ENCODE measurements around the gene GYS2.

Gene GYS2

DNA sequence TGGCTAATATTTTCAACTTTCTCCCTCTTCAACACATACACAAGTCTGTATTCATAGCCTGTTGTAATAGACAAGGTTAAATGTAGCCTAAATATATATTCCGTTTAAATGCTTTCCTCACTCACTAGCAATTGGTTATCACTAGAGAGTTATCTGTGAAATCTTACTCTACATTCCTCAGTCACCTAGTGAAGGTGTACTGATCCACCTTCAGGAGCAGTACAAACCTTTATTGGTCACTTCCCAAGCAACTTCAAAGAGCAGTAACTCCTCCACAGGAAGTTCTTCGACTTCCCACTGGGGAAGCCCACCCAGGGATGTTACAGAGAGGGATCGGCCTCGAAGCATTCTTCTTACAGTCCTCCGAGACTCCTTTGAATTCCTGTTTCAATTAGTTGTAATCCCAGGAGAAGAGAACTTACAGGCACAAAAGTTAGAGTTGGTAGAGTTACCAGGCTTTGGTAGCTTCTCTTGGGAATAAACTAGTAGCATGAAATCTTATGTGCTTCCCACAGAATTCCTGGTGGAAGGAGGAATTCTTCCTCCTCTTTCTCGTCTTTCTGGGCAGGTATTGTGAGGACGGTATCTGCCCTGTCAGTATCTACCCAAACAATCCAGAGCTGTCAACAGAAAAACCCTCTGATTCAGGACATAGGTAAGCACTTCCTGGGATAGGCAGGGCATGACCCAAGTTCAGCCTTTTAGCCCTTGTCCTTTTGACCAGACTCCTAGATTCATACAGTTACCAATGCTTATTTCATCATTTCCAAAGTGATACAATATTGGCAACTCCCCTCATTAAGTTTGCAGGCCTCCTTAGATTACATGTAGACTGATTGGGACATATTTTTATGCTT lies at the start of gene GYS2:
Gene GYS2, minus strand, starts transcription at position 603 of the 857 bp plus-strand sequence. Its CDS starts 255 bp downstream, at position 348.
- Histone ChIP-seq H3K36me3 (ENCODE audit: low read length) (no peaks in the 10 kb centered on the region), H4K20me1 (ENCODE audit: low read depth, low read length) (no peaks in the 10 kb centered on the region), H2AFZ (ENCODE audit: low read depth, low read length, severe bottlenecking) (no peak within 1 kb of the TSS), H3K27ac (ENCODE audit: low read depth, low read length) (no peak within 1 kb of the TSS), H3K27me3 (ENCODE audit: low read length) (no peaks in the 10 kb centered on the region), H3K9me2 (replicated peaks; ENCODE audit: insufficient read depth, low read length) (no peaks in the 10 kb centered on the region), H3F3A (ENCODE audit: insufficient read depth) (no peaks in the 10 kb centered on the region), H3K9me3 (ENCODE audit: insufficient read depth, low read length) (no peaks in the 10 kb centered on the region), H3K4me3 (ENCODE audit: insufficient read depth, low read length, poor library complexity, severe bottlenecking) (no peak within 1 kb of the TSS), H3K4me2 (ENCODE audit: low read depth, low read length, poor library complexity, severe bottlenecking) (no peak within 1 kb of the TSS), H3K79me2 (ENCODE audit: insufficient read depth, low read length) (no peaks in the 10 kb centered on the region), H3K9ac (ENCODE audit: low read length) (no peak within 1 kb of the TSS)
- TF ChIP-seq, protein P1, sequence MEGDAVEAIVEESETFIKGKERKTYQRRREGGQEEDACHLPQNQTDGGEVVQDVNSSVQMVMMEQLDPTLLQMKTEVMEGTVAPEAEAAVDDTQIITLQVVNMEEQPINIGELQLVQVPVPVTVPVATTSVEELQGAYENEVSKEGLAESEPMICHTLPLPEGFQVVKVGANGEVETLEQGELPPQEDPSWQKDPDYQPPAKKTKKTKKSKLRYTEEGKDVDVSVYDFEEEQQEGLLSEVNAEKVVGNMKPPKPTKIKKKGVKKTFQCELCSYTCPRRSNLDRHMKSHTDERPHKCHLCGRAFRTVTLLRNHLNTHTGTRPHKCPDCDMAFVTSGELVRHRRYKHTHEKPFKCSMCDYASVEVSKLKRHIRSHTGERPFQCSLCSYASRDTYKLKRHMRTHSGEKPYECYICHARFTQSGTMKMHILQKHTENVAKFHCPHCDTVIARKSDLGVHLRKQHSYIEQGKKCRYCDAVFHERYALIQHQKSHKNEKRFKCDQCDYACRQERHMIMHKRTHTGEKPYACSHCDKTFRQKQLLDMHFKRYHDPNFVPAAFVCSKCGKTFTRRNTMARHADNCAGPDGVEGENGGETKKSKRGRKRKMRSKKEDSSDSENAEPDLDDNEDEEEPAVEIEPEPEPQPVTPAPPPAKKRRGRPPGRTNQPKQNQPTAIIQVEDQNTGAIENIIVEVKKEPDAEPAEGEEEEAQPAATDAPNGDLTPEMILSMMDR (IDR thresholded peaks at IDR 0.05; ENCODE audit: insufficient read depth, low read length, poor library complexity, severe bottlenecking): no peak
- TF ChIP-seq EZH2phosphoT487 (conservative IDR thresholded peaks at IDR 0.05; ENCODE audit: low read length): no peak

DNA sequence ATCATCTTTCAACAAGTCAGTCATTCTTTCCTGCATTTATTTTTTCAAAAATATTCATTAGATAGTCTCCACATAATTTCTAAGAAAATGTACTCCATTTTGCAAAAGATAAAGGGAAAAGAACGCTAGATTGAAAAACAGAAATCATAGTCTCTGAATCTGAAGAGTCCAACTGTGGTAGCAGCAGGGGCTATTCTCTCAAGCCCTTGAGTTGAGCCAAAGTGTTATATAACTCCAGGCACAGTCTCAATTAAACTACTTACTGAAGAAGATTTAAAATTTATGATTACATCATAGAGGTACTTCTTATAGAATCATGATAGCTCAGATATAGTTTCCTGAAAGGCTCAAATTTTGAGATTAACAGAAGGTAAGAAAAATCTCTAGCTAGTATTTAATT lies 47.2 kb upstream of the GYS2 start:
- H3K4me3 ChIP-seq (ENCODE audit: insufficient read depth, low read length, poor library complexity, severe bottlenecking): no peak overlapping the region
- H3K27ac ChIP-seq (ENCODE audit: low read depth, low read length): no peak overlapping the region
- H3K79me2 ChIP-seq (ENCODE audit: insufficient read depth, low read length): peaks cover 73% of the 10 kb centered on the region
- H3K4me2 ChIP-seq (ENCODE audit: low read depth, low read length, poor library complexity, severe bottlenecking): no peak overlapping the region
- H2AFZ ChIP-seq (ENCODE audit: low read depth, low read length, severe bottlenecking): no peak overlapping the region
- peaks cover 56% of the 10 kb centered on the region for H4K20me1 ChIP-seq (ENCODE audit: low read depth, low read length)
- no peaks in the 10 kb centered on the region for H3K27me3 ChIP-seq (ENCODE audit: low read length)
- no peaks in the 10 kb centered on the region for H3K9me3 ChIP-seq (ENCODE audit: insufficient read depth, low read length)
- H3K9ac ChIP-seq (ENCODE audit: low read length): no peak overlapping the region
- no peaks in the 10 kb centered on the region for H3K9me2 ChIP-seq (replicated peaks; ENCODE audit: insufficient read depth, low read length)
- TF ChIP-seq, protein P1 (IDR thresholded peaks at IDR 0.05; ENCODE audit: insufficient read depth, low read length, poor library complexity, severe bottlenecking): no peak
- H3K36me3 ChIP-seq (ENCODE audit: low read length): peaks cover 62% of the 10 kb centered on the region
- no peaks in the 10 kb centered on the region; the same call in 1 of the 2 replicates for H3F3A ChIP-seq (ENCODE audit: insufficient read depth)

DNA sequence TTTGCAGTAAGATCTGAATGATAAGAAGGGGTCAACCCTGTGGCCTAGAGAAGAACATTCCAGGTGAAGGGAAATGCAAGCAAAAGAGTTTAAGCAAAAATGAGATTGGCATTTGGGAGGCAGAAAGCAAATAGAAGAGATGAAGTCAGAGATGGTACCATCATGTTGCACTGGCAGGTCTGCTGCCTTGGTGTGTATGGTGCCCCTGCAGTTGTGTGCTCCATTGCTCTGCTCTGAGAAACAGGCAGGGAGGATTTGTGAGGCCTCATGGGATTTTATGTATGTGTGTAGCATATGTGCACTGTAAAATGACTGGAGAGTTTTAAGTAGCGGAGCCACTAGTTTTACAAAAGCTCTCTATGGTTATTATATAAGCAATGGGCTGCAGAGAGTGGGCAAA lies 46.4 kb upstream of the GYS2 start:
- TF ChIP-seq, protein P1 (IDR thresholded peaks at IDR 0.05; ENCODE audit: insufficient read depth, low read length, poor library complexity, severe bottlenecking): no peak
- TF ChIP-seq EZH2phosphoT487 (conservative IDR thresholded peaks at IDR 0.05; ENCODE audit: low read length): no peak
- Histone ChIP-seq H3K27ac (ENCODE audit: low read depth, low read length) (no peak overlapping the region), H4K20me1 (ENCODE audit: low read depth, low read length) (peaks cover 51% of the 10 kb centered on the region), H2AFZ (ENCODE audit: low read depth, low read length, severe bottlenecking) (no peak overlapping the region), H3K9ac (ENCODE audit: low read length) (no peak overlapping the region), H3K79me2 (ENCODE audit: insufficient read depth, low read length) (peaks cover 66% of the 10 kb centered on the region), H3F3A (ENCODE audit: insufficient read depth) (no peaks in the 10 kb centered on the region; the same call in 1 of the 2 replicates), H3K4me3 (ENCODE audit: insufficient read depth, low read length, poor library complexity, severe bottlenecking) (no peak overlapping the region), H3K4me2 (ENCODE audit: low read depth, low read length, poor library complexity, severe bottlenecking) (no peak overlapping the region), H3K27me3 (ENCODE audit: low read length) (no peaks in the 10 kb centered on the region), H3K9me3 (ENCODE audit: insufficient read depth, low read length) (no peaks in the 10 kb centered on the region), H3K36me3 (ENCODE audit: low read length) (peaks cover 70% of the 10 kb centered on the region), H3K9me2 (replicated peaks; ENCODE audit: insufficient read depth, low read length) (no peaks in the 10 kb centered on the region)

Data from SU-DHL-6 (cell line).